Gastroesophageal sphincter (tissue), 3 donors: ENCODE measurements around the gene CEP63.

Experiments
- CTCF ChIP-seq, 4 experiments: fragments of 200-600 bp in 2 of 4; fragments of 450-650 bp in 2 of 4; sonication (generic) in 1 of 4; IDR thresholded peaks; one replicate each; pipeline ENCODE4 v1.5.1; 2017 to 2019; ENCODE audit warnings: antibody characterized with exemption in 4 of 4, mild to moderate bottlenecking in 2 of 4, moderate library complexity in 2 of 4
- POLR2A ChIP-seq, 2 donors: fragments of 450-650 bp; IDR thresholded peaks; one replicate each; pipeline ENCODE4 v1.6.1; 2017; ENCODE audit warnings: antibody characterized with exemption in 2 of 2, mild to moderate bottlenecking in 2 of 2, moderate library complexity in 1 of 2

GRCh38 chr3:134449277-134449676 lies 36.6 kb upstream of the CEP63 start:
- peak in 3 of 4 experiments; percentile 23 to 47 (median 28) for TF ChIP-seq CTCF (IDR thresholded peaks at IDR 0.05)
- TF ChIP-seq POLR2A (IDR thresholded peaks at IDR 0.05), result no peak
